ENCODE results near the gene KLF13.

Gene KLF13

DNA sequence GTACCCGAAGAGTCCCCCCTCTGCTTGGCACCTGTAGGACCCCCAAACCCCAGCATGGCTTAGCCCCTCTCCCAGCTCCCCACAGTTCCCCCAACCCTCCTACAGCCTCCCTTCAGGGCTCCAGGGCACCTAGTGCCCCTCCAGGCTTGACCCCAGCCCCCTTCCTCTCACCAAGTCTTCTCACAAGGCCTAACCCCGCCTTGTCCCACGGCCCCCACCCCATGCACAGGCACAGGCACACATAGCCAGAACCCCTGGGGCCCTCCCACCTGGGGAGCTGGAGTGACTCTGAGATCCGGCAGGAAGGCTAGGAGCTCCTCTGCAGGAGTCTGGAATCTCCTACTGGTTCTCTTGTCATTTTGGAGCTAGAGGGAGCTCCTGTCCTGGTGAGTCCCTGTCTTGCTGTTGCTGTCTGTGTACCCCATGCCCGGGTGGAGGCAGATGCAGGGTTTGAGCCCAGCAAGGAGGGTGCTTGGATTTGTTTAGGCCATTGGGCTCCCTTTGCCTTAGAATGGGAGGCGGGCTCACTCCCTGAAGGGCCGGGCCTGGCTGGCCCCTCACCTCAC lies 39.6 kb downstream of the KLF13 start:
- DNase-seq, result no peak

- no peak for DNase-seq
Measured at GRCh38 chr15:31367021-31367729, 40.5 kb downstream of the KLF13 start.

- DNase-seq, result peak; percentile 25
Measured at GRCh38 chr15:31367730-31368344, 41.2 kb downstream of the KLF13 start.

GRCh38 chr15:31369727-31370126 lies 43.1 kb downstream of the KLF13 start:
- DNase-seq, result no peak

DNA sequence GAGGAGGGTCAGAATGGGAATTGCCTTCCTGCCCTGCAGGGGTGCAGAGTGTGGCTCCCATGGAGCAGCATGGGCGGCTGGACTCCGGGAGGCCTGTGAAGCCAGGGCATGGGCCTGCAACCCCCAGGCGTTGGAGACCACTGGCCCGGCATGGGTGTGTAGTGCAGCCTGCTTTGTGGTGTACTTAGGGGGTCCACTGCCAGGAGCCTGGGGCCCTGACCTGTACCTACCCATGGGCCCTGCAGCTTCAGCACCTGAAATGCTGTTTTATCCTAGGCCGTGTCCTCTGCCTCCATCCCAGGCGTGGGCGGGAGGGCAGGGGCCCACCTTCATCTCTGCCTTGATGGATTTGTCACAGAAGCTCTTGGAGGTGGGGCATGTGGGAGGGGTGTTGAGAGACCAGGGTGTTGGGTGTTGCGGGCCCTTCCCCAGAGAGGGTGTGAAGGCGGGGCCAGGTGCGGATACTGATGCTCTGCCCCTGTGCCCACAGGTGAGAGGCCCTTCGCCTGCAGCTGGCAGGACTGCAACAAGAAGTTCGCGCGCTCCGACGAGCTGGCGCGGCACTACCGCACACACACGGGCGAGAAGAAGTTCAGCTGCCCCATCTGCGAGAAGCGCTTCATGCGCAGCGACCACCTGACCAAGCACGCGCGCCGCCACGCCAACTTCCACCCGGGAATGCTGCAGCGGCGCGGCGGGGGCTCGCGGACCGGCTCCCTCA lies 45.0 kb downstream of the KLF13 start:
- no peak for DNase-seq

GRCh38 chr15:31372635-31373091 lies 46.0 kb downstream of the KLF13 start:
- no peak for DNase-seq

GRCh38 chr15:31373096-31373865 lies 46.6 kb downstream of the KLF13 start:
- DNase-seq, result no peak

DNA sequence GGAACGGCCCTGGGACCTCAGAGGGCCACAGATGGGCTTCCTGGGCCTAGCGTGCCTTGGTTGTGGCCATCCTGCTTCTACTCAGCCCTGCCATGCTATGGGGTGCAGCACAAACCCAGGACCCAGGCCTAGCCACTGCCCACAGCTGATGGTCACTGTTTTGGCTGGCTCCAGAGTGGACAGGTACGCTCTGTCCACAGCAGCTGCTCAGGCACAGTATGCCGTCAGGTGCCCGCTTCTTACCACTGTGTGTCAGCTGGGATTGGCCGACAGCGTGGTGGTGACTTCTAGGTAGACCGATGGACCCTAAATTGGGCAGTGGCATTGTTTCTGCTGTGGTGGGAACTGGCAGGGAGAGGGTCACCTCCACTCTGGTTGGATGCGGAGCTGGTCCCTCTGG lies 47.3 kb downstream of the KLF13 start:
- DNase-seq, result no peak

GRCh38 chr15:31374489-31374888 lies 47.9 kb downstream of the KLF13 start:
- no peak for DNase-seq

GRCh38 chr15:31374986-31375385 lies 48.4 kb downstream of the KLF13 start:
- no peak for DNase-seq

DNA sequence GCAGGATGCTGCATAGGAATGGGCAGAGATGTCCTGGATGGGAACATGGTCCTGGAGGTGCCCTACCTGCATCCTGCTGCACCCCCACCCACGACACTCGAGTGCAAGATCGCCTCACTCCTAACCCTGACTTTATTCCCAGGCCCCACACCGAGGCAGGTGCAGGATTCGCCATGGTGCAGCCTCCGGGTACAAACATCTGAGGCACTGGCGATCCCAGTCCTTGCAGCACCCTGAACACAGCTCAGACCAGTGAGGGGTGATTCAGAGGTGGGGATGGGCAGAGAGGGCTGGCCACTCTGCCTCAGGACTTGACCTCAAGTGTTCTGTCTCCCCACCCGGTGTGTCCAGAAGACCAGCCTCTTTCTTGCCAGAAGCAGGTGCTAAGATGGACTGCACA lies 49.1 kb downstream of the KLF13 start:
- no peak for DNase-seq

DNA sequence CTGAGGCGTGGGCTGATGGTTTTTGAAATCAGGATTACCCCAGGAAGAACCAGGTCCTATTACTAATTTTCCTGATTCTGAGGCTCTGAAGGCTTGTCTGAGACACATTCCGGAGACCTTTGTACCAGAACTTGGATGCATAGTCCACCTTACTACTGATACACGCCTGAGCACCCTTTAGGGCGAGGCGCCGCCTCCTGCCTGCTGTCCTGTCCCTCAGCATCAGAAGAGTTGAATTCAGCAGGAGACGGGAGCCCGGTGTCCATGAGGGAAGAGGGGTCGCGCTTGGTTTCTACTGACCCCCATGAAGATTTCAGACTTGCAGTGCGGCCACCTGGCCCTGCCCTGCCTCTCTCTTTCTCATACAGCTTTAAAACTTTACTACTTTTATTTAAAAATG lies 49.9 kb downstream of the KLF13 start:
- no peak for DNase-seq

GRCh38 chr15:31377030-31377429 lies 50.4 kb downstream of the KLF13 start:
- no peak for DNase-seq

DNA sequence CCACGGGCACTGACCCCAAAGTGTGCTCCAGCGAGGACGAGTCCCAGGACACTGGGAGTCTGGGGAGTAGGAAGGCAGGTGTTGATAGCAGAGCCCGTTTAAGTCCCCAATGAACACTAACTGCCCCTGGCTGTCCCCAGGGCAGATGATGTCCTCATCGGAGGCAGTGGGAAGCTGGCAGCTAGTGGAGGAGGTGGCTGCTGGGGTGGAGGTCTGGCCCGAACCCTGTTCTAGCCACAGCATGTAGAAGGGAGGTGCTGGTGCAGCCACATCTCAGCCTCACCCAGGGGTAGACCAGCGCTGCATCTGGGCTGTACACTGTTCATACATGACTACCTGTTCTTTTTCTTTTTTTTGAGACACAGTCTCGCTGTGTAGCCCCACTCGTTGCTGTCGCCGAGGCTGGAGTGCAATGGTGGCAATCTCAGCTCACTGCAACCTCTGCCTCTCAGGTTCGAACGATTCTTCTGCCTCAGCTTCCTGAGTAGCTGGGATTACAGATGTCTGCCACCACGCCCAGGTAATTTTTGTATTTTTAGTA lies 51.8 kb downstream of the KLF13 start:
- DNase-seq, result no peak

DNA sequence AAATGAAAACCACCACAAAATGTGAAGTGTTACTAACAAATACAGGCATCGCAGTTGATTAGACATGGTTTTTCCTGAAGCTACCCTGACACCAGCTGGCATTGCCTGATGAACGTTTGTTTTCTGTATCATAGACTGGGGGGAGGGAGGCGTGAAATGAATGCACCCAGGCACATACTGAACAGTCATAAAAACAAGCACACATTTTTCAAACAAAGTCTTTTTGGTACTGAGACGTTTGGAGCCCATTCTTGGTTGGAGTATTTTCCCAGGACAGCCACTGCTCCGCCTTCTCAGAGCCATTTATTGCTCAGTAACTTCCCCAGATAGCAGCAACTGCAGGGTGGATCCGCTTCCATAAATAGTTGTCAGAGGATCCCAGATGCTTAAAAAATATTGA lies 52.4 kb downstream of the KLF13 start:
- DNase-seq, result no peak

GRCh38 chr15:31379577-31379976 lies 52.9 kb downstream of the KLF13 start:
- DNase-seq, result no peak

DNA sequence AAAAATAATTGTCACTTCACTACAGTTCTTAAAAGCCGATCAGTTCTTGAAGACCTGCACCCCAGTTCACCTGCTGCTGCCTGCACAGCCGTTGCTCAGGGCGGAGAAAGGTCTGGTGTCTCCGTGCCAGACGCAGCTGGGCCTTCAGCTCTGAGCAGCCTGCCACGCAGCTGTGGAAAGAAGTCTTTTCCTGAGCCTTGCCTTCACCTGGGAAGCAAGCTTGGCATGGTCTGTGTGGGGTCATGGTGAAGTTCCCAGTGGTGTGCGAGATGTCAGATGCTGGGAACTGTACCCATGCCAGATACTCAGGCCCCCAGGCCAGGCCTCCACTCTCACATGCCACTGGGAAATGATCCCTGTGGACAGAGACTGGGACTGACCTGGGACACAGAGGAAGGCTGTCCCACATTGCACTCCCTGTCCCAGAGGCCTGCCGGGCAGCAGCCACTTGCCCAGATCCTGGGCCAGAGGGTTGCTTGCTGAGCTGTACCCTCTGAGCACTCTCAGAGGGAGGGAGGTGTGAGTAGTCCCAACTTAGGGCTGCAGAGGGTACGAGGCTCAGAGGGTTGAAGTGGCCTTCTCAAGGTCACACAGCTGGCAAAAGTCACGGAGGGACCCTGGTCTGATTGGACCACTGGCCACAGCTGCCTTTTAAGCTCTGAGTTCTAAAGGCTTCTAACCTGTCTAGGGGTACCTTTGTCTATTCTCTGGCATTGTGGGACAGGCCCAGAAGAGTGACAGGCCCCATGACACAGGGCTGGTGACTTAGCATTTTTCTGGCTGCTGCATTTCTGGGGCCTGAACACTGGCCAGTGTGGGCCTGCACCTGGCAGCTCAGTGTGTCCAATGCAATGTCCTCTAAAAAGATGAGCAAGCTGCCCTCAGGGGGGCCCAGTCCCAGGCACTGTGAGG lies 55.4 kb downstream of the KLF13 start:
- no peak for DNase-seq

- no peak for DNase-seq
Measured at GRCh38 chr15:31382713-31383045, 56.0 kb downstream of the KLF13 start.

DNA sequence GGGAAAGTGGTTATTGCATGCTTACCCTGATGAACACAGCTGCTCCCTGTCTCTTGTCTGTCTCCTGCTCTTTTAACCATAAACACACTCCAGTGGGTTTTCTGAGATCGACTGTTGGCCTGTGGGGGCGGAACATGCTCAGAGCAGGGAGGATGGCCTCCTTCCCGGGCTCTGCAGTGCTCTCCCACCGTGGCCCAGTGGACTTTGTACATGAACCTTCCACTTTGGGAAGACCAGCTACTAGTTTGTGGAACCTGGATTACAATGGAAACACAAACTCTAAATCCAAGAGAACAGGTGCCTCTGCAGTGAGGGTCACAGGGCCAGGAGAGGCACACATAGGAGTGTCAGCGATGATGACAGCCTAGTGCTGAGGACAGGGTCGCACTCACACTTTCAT lies 56.5 kb downstream of the KLF13 start:
- no peak for DNase-seq

DNA sequence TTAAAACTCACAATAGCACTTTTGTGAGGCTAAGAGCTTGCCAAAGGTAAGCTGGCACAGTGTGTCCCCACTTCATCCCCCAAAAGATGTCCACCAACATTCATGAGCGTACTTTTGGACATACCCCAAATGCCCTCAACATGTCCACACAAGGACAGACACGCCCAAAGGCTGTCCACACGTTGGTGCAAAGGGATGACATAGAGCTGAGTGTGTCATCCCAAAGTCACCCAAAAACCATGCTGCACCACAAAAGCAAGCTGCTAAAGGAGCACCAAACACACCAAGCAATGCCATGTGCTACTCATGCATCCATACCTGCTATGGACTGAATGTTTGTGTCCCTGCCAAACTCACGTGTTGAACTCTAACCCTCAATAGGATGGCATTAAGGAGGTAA lies 57.9 kb downstream of the KLF13 start:
- DNase-seq, result no peak

GRCh38 chr15:31385736-31386135 lies 59.1 kb downstream of the KLF13 start:
- DNase-seq, result no peak

DNA sequence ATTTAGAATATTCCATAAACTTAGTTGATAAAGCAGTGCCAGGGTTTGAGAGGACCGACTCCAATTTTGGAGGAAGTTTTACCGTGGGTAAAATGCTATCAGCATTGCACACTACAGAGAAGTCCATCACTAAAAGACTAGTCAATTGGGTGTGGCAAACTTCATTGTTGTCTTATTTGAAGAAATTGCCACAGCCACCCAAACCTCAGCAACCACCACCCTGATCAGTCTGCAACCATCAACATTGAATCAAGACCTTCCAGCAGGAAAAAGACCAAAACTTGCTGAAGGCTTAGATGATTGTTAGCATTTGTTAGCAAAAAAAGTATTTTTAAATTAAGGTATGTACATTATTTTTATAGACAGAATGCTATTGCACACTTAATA lies 60.5 kb downstream of the KLF13 start:
- DNase-seq, result no peak
